IMR-90 (cell line): ENCODE results near the gene DDOST. TPM values are rescaled to one million over a fixed set of nuclear protein-coding genes. Genes with fewer than 3 reads are reported as not detected.

ENCODE experiments used
- ATAC-seq: fragments of 200-7000 bp; cut with Tn5 transposase; 2 replicates; pipeline ENCODE4 v1.9.1; 2020; ENCODE audit warnings: low read depth, mild to moderate bottlenecking, moderate library complexity
- BruUV-seq: library from RNA; stranded (reverse); fragments of 400-500 nt; replicated peaks from 2 replicates; lab custom pipeline; 2021; lab: Mats Ljungman, UMichigan
- CTCF ChIA-PET: fragments of 300-600 bp; formaldehyde crosslinking; extraction: SDS; loops from one replicate; lab custom pipeline; 2021; ENCODE audit warnings: antibody characterized with exemption; lab: Yijun Ruan, JAX
- POLR2A ChIA-PET: fragments of 300-600 bp; sonication (Branson Sonifier 250); formaldehyde crosslinking; loops from one replicate; lab custom pipeline; 2022; ENCODE audit warnings: antibody characterized with exemption; ENCODE audit not compliant: unreplicated experiment; lab: Charles Lee
- DNase-seq: peaks from one replicate; pipeline ENCODE4 v3.0.0; 2013
- H2AFZ ChIP-seq: replicated peaks from 2 replicates; pipeline ENCODE3; 2013; ENCODE audit warnings: low read length, mild to moderate bottlenecking; ENCODE audit not compliant: poor library complexity
- H2AK5ac ChIP-seq: 2 replicates; pipeline ENCODE4 v1.6.1; 2013; ENCODE audit warnings: low read depth, low read length, inconsistent platforms
- H2AK9ac ChIP-seq: replicated peaks from 2 replicates; pipeline ENCODE3; 2013; ENCODE audit warnings: mild to moderate bottlenecking, low read depth, low read length, moderate library complexity; ENCODE audit not compliant: poor library complexity
- H2BK120ac ChIP-seq: 2 replicates; pipeline ENCODE4 v1.6.1; 2013; ENCODE audit warnings: low read depth, low read length, inconsistent platforms
- H2BK15ac ChIP-seq: 3 replicates; pipeline ENCODE4 v1.6.1; 2013; ENCODE audit warnings: low read depth, low read length, inconsistent platforms
- H2BK20ac ChIP-seq: 2 replicates; pipeline ENCODE4 v1.6.1; 2013; ENCODE audit warnings: low read depth, mild to moderate bottlenecking, inconsistent platforms, low read length, moderate library complexity
- H2BK5ac ChIP-seq: 2 replicates; pipeline ENCODE4 v1.6.1; 2013; ENCODE audit warnings: mild to moderate bottlenecking, low read depth, low read length, inconsistent platforms; ENCODE audit not compliant: poor library complexity, severe bottlenecking
- H3K14ac ChIP-seq: replicated peaks from 2 replicates; pipeline ENCODE4 v1.6.1; 2013; ENCODE audit warnings: low read depth, low read length, inconsistent platforms
- H3K18ac ChIP-seq: 2 replicates; pipeline ENCODE4 v1.6.1; 2013; ENCODE audit warnings: low read depth, low read length, control low read depth
- H3K23ac ChIP-seq: 2 replicates; pipeline ENCODE4 v1.6.1; 2013; ENCODE audit warnings: low read depth, low read length, inconsistent platforms
- H3K27ac ChIP-seq: 2 replicates; pipeline ENCODE4 v1.5.1; 2013; ENCODE audit warnings: mild to moderate bottlenecking, control low read depth, low read length; ENCODE audit not compliant: insufficient read depth
- H3K27me3 ChIP-seq: 2 replicates; pipeline ENCODE4 v1.6.1; 2013; ENCODE audit warnings: low read length; ENCODE audit not compliant: control insufficient read depth, insufficient read depth
- H3K36me3 ChIP-seq: 2 replicates; pipeline ENCODE4 v1.6.1; 2013; ENCODE audit warnings: low read length, mixed read lengths; ENCODE audit not compliant: control insufficient read depth, insufficient read depth
- H3K4ac ChIP-seq: 2 replicates; pipeline ENCODE4 v1.6.1; 2013; ENCODE audit warnings: low read depth, low read length, inconsistent platforms
- H3K4me1 ChIP-seq: 2 replicates; pipeline ENCODE4 v1.6.1; 2013; ENCODE audit warnings: low read length, mixed read lengths; ENCODE audit not compliant: control insufficient read depth, insufficient read depth
- H3K4me2 ChIP-seq: 2 replicates; pipeline ENCODE4 v1.6.1; 2013; ENCODE audit warnings: low read depth, mild to moderate bottlenecking, control low read depth, low read length, moderate library complexity
- H3K4me3 ChIP-seq: 2 replicates; pipeline ENCODE4 v1.5.1; 2013; ENCODE audit warnings: low read depth, mild to moderate bottlenecking, control low read depth, low read length, moderate library complexity; ENCODE audit not compliant: insufficient read depth
- H3K56ac ChIP-seq: 2 replicates; pipeline ENCODE4 v1.6.1; 2013; ENCODE audit warnings: low read length, inconsistent platforms; ENCODE audit not compliant: insufficient read depth; ENCODE audit errors: extremely low read depth
- H3K79me1 ChIP-seq, 2 experiments: 2 replicates each; pipeline ENCODE4 v1.6.1; 2013; ENCODE audit warnings: low read length in 2 of 2, inconsistent platforms in 1 of 2, low read depth in 1 of 2
- H3K9ac ChIP-seq: 2 replicates; pipeline ENCODE4 v1.6.1; 2013; ENCODE audit warnings: low read depth, low read length, control low read depth
- H3K9me1 ChIP-seq: 2 replicates; pipeline ENCODE4 v1.6.1; 2013; ENCODE audit warnings: low read length, inconsistent platforms; ENCODE audit not compliant: insufficient read depth
- H3K9me3 ChIP-seq: 2 replicates; pipeline ENCODE4 v1.6.1; 2013; ENCODE audit warnings: low read length; ENCODE audit not compliant: control insufficient read depth, insufficient read depth
- H4K20me1 ChIP-seq: 2 replicates; pipeline ENCODE4 v1.6.1; 2013; ENCODE audit warnings: low read length, inconsistent platforms; ENCODE audit not compliant: insufficient read depth
- H4K5ac ChIP-seq: 2 replicates; pipeline ENCODE4 v1.6.1; 2013; ENCODE audit warnings: mild to moderate bottlenecking, low read depth, low read length, control low read depth
- H4K8ac ChIP-seq, 2 experiments: 2 replicates each; pipeline ENCODE4 v1.6.1; 2013; ENCODE audit warnings: low read depth in 2 of 2, low read length in 2 of 2, control low read depth in 1 of 2, inconsistent platforms in 1 of 2
- H4K91ac ChIP-seq: 2 replicates; pipeline ENCODE4 v1.6.1; 2013; ENCODE audit warnings: low read depth, low read length, inconsistent platforms; ENCODE audit not compliant: insufficient read depth
- MXI1 ChIP-seq: IDR thresholded peaks from 2 replicates; pipeline ENCODE4 v1.6.1; 2012; ENCODE audit warnings: low read depth, mild to moderate bottlenecking, low read length, moderate library complexity, borderline replicate concordance
- POLR2A ChIP-seq: IDR thresholded peaks from 2 replicates; pipeline ENCODE4 v1.6.1; 2012; ENCODE audit warnings: mild to moderate bottlenecking, low read depth, low read length
- WGBS, 2 experiments: methylation state at CpG; one replicate each; pipeline versions ENCODE4 v1.1.5 to v1.1.7; 2013; ENCODE audit warnings: missing lambda C conversion rate in 2 of 2; ENCODE audit not compliant: insufficient read length in 1 of 2; ENCODE audit errors: extremely low coverage in 2 of 2; 5-methylcytosine and 5-hydroxymethylcytosine counted together
- dilution Hi-C: fragments of 300-500 bp; cut with HindIII; formaldehyde crosslinking; loops from one replicate; pipeline ENCODE4 v1.14.3; 2018; ENCODE audit warnings: low sequenced_read_pairs; ENCODE audit not compliant: unreplicated experiment
- in situ Hi-C: fragments of 300-500 bp; cut with MboI; formaldehyde crosslinking; loops from 3 replicates; pipeline ENCODE4 v1.14.3; 2019; ENCODE audit warnings: low sequenced_read_pairs, inconsistent platforms, mixed read lengths
- intact Hi-C: fragments of 100-400 bp; cut with micrococcal nuclease; formaldehyde crosslinking; loops from 2 replicates; pipeline ENCODE4 v1.10.0; 2022
- polyA plus RNA-seq, 3 experiments: library from polyadenylated mRNA; depleted of rRNA; stranded (reverse); fragments of >200 nt; gene quantifications; 2 replicates each; pipeline ENCODE4 v1.2.3, GENCODE V29; 2012; ENCODE audit warnings: low replicate concordance in 1 of 3
- total RNA-seq: library from RNA; depleted of rRNA; stranded (reverse); fragments of >200 nt; gene quantifications from 2 replicates; pipeline ENCODE4 v1.2.3, GENCODE V29; 2012
- TF ChIP-seq, protein P1 (sequence below): fragments of 150-350 bp; IDR thresholded peaks from 2 replicates; pipeline ENCODE4 v1.6.1; 2016; ENCODE audit warnings: low read depth, mild to moderate bottlenecking, low read length, moderate library complexity, borderline replicate concordance

Gene DDOST
- total and polyA plus RNA-seq, 2 of the 4 experiments (the other 2 are of a cell fraction) = 179 to 477 TPM

DNA sequence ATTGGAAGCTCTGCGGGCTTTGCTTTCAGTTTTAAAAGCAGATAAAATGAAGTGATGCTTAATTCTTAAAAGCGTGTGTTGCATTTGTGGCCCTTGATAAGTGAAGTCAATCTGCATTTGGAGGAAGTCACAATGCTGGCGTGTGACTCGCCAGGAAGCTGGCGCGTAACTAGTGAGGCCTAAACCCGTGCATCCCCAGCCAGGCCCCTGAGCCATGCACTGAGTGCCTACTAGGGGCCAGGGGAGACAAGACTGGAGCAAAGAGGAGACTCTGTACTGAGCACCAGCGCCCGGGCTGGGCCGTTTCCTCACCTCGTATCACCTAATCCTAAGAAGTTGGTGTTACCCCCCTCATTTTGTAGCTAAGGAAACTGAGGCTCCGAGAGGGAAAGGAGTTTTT is 4.6 kb upstream of the DDOST start:
- Histone ChIP-seq H3K9me1 (peaks cover 9% of the 10 kb centered on the region), H2AK9ac (no peak overlapping the region), H3K56ac (no peak overlapping the region), H2BK5ac (no peak overlapping the region), H2AK5ac (no peak overlapping the region), H3K4me1 (peaks cover 4% of the 10 kb centered on the region), H3K4me3 (no peak overlapping the region), H4K8ac (no peak overlapping the region), H4K20me1 (no peaks in the 10 kb centered on the region), H3K4me2 (no peak overlapping the region), H3K79me1 (peaks cover 8 to 14% of the 10 kb centered on the region in 2 experiments), H4K5ac (no peak overlapping the region), H3K27ac (no peak overlapping the region), H3K14ac (no peak overlapping the region), H3K4ac (no peak overlapping the region), H3K23ac (no peak overlapping the region), H4K91ac (no peak overlapping the region), H3K27me3 (no peaks in the 10 kb centered on the region), H2BK15ac (no peak overlapping the region), H2AFZ (no peak overlapping the region), H3K9ac (no peak overlapping the region), H3K9me3 (no peaks in the 10 kb centered on the region), H3K18ac (no peak overlapping the region), H2BK120ac (no peak overlapping the region), H2BK20ac (no peak overlapping the region), H3K36me3 (no peaks in the 10 kb centered on the region)
- 87% methylated on average over 4 of the region's 12 CpGs; no CpG with 5 or more reads in 1 of the 2 experiments for WGBS, 2 experiments
- POLR2A ChIA-PET = interaction anchor here (0.6 kb wide), 1 partner anchor 79 kb away, joined by 3 read pairs; no protein-coding TSS in a partner anchor
- dilution Hi-C loops (no loop called here), in situ Hi-C loops (no loop called here), intact Hi-C loops (no loop called here)
- BruUV-seq = no TSS peak
- no peak for DNase-seq
- TF ChIP-seq, protein P1, sequence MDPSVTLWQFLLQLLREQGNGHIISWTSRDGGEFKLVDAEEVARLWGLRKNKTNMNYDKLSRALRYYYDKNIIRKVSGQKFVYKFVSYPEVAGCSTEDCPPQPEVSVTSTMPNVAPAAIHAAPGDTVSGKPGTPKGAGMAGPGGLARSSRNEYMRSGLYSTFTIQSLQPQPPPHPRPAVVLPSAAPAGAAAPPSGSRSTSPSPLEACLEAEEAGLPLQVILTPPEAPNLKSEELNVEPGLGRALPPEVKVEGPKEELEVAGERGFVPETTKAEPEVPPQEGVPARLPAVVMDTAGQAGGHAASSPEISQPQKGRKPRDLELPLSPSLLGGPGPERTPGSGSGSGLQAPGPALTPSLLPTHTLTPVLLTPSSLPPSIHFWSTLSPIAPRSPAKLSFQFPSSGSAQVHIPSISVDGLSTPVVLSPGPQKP = no peak
- TF ChIP-seq POLR2A = no peak
- no peak for TF ChIP-seq MXI1
- ATAC-seq = no peak
- CTCF ChIA-PET = no interaction called here
